ENCODE measurements around the gene MKRN2OS.

MKRN2OS gene

DNA sequence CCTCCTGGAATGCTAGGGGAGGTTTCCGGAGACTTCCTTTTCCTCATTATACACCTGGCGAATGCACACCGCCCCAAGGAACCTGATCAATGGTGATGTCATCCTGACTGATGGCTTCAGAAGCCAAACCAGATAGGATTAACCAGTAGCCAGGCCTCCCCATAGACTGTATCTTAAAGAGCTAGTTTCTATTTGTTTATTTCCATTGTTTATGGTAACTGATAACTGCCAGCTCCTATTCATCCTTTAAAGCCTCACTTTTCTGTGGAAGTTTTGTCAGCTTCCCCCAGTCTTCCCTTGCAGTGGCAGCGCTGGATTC lies at the start of gene MKRN2OS:
TSS of gene MKRN2OS (minus strand) at position 27 of the 319 bp plus-strand sequence. CDS start 35 bp downstream, outside the sequence.
- no peak for DNase-seq

DNA sequence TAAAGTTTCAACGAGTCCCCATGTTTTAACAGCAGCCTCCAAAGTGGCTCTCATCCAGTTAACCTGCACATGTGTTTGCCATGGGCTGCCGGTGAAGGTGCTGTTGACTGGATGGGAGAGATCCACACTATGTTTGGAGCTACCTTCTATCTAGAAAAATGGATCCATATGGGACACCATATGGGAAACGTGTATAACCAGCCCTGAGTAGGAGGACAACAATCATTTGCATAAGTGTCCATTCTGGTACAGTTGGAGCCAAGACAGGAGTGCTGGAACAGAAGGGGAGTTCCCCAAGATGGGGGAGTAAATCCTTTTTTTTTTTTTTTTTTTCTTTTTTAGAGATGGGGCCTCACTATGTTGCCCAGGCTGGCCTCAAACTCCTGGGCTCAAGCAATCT lies 48.2 kb upstream of the MKRN2OS start:
- no peak for DNase-seq

GRCh38 chr3:12591997-12592715 lies 46.9 kb upstream of the MKRN2OS start:
- DNase-seq: no peak

- DNase-seq: no peak
Measured at GRCh38 chr3:12591456-12591855, 46.2 kb upstream of the MKRN2OS start.

DNA sequence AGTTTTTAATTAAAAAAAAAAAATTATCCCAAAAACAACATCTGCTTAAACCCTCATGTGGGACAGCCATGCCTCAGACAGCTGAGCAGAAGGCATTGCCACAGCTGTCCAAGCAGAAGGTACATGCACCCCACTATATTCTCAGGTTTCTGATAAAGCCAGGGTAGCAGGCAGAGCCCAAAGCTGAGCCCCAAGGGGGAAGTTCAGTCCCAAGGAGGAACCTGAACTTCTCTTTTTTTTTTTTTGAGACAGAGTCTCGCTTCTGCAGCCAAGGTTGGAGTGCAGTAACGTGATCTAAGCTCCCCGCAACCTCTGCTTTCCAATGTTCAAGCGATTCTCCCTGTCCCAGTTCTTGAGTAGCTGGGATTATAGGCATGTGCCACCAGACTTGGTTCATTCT lies 44.8 kb upstream of the MKRN2OS start:
- no peak for DNase-seq

GRCh38 chr3:12588039-12589009 lies 43.0 kb upstream of the MKRN2OS start:
- DNase-seq: no peak

- DNase-seq: no peak
Measured at GRCh38 chr3:12586403-12586802, 41.1 kb upstream of the MKRN2OS start.

DNA sequence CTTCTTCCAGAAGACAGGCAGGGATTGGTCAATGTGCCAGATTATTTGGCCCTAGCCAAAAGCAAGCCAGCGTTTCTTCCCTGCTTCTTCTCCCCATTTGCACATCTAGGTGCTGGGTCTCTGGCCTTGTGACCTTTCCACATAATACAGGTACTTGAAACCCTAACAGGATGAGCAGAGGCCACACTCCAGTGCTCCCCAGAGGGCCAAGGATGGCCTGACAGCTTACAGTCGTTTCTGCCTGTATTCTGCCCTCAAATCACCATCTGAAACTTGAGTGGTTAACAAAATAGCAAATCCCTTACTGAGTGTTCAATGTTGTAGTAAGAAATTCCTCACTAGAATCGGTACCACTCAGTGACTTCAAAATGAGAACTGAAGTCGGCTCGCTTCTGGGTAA lies 40.7 kb upstream of the MKRN2OS start:
- DNase-seq: no peak

- no peak for DNase-seq
Measured at GRCh38 chr3:12585181-12585580, 39.9 kb upstream of the MKRN2OS start.

GRCh38 chr3:12584083-12584482 lies 38.8 kb upstream of the MKRN2OS start:
- no peak for DNase-seq

DNA sequence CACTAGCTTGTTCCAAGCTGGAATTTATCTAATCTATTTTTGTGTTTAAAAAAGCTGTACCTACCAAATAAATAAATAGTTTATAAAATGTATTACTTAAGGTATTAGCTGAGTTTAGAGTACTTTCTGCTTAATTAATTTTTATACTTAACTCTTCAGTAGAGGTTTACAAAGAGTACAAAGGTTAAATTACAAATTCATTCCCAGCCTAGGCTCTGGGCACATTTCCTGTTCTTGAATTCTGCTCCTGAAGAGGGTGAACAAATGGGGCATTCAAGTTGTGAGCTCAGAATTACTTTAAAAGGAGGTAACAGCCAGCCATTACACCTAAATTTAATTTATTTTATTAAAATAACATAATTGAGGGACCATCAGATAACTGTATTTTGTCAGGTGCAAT lies 38.0 kb upstream of the MKRN2OS start:
- DNase-seq: no peak

DNA sequence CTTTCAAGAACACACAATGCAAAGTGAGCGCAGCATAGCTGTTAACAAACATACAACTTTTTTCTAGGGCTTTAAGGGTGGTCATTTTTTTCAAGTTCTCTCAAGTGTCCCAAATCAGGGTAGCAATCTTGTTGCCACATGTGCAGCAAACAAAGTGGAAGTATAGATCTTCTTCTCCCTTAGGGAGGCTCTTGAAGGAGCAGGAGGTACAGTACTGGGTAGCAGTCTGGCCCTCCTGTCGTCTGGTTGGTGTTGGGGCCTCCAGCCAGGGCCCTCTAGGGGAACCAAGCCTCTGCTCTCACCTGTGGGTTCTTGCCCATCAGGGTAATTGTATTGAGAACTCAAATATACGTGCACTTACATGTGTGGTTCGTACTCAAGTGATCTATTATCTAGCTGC lies 37.4 kb upstream of the MKRN2OS start:
- no peak for DNase-seq

DNA sequence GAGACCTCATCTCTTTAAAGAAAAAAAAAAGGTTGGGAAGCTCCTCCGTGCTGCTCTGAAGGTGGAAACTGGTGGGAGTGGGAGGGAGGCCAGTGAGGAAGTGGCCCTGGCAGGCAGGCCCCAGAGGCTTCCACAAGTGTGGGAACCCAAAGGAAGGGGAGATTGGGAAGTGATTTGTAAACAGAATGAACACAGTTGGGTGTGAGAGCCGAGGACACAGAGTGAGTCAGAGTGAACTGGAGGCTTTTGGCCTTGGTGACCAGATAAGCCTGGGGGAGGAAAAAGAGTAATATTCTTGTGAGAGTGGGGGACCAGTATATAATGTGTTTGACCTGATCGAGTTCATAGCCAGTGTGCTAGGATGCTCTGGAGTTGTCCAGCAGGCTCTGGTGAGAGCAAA lies 34.6 kb upstream of the MKRN2OS start:
- DNase-seq: no peak

DNA sequence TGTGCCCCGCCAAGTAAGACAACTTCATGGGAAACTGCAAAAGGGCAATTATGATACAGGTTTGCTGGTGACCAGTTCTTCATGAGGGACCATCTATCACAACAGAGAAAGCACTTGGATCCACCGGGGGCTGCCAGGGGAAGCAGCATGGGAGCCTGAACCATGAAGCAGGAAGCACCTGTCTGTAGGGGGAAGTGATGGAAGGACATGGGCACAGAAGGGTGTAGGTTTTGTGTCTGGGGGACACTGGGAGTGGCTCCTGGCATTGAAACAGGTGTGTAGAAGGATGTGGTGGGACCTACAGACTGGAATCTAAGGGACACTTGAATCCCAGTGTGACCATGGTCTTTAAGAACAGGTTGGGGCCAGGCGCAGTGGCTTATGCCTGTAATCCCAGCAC lies 34.2 kb upstream of the MKRN2OS start:
- no peak for DNase-seq

GRCh38 chr3:12578742-12579141 lies 33.4 kb upstream of the MKRN2OS start:
- DNase-seq: no peak

- no peak for DNase-seq
Measured at GRCh38 chr3:12577379-12577778, 32.1 kb upstream of the MKRN2OS start.

- DNase-seq: no peak
Measured at GRCh38 chr3:12574661-12575060, 29.4 kb upstream of the MKRN2OS start.

- no peak for DNase-seq
Measured at GRCh38 chr3:12574131-12574530, 28.8 kb upstream of the MKRN2OS start.

DNA sequence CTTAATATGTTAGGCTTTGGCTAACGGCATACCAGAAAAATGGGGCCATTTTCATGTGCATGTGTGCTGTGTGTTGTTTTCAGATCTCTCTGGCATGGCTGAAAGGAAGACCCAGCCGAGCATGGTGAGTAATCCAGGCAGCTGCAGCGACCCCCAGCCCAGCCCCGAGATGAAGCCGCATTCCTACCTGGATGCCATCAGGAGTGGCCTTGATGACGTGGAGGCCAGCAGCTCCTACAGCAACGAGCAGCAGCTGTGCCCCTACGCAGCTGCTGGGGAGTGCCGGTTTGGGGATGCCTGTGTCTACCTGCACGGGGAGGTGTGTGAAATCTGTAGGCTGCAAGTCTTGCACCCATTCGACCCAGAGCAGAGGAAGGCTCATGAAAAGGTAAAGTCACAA lies 26.7 kb upstream of the MKRN2OS start:
- DNase-seq: no peak

- DNase-seq: no peak
Measured at GRCh38 chr3:12569836-12570235, 24.5 kb upstream of the MKRN2OS start.

DNA sequence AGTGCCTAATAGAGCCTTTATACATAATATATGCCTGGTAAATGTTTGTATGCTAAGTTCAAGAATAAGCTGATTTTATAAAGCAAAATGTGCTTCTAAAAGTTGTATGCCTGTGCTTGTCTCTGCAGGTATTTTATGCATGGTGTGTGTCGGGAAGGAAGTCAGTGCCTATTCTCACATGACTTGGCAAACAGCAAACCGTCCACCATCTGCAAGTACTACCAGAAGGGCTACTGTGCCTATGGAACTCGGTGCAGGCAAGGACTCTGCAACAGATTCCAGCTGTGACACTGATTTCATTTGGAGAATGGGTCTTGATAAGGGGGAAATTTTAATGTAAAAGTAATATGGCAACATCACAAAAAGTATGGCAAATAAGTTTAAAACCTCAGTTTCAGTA lies 23.4 kb upstream of the MKRN2OS start:
- no peak for DNase-seq

- no peak for DNase-seq
Measured at GRCh38 chr3:12566976-12567375, 21.7 kb upstream of the MKRN2OS start.

- DNase-seq: no peak
Measured at GRCh38 chr3:12562451-12562850, 17.2 kb upstream of the MKRN2OS start.

DNA sequence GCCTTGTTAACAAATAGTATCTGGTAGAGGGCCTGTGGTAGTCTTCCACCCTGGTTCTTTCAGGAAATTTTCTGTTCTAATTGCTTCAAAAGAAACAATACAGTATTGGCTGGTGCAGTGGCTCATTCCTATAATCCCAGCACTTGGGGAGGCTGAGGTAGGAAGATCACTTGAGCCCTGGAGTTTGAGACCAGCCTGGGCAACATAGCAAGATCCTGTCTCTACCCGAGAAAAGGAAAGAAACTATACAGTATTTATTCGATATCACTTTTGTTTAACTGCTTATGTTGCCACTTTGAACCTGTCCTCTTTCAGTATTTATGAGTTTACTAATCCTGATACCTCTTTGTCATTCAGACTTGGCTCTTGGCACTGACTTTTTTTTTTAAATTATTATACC lies 16.1 kb upstream of the MKRN2OS start:
- DNase-seq: no peak

All from NCI-H1048 (cell line).